CD4-positive, alpha-beta T cell treated with Interleukin-1 beta for 1 hour (primary cell): ENCODE measurements around the gene TADA2A.
A peak's percentile ranks its signal among the peaks of the same experiment; 100 is the strongest.

ENCODE experiments used
- DNase-seq, 2 donors: peaks; one replicate each; pipeline ENCODE4 v3.0.0-alpha.2; 2020 to 2022

The TADA2A gene

GRCh38 chr17:37466471-37466870, 59.8 kb downstream of the TADA2A start:
- DNase-seq: no peak

- DNase-seq: no peak
Measured at GRCh38 chr17:37470181-37470580, 63.5 kb downstream of the TADA2A start.

GRCh38 chr17:37475731-37476420, 69.2 kb downstream of the TADA2A start:
- no peak for DNase-seq

- DNase-seq: no peak
Measured at GRCh38 chr17:37476431-37477120, 69.9 kb downstream of the TADA2A start.

- no peak for DNase-seq
Measured at GRCh38 chr17:37478187-37478586, 71.5 kb downstream of the TADA2A start.

GRCh38 chr17:37479025-37479424, 72.3 kb downstream of the TADA2A start:
- DNase-seq: no peak

- no peak for DNase-seq
Measured at GRCh38 chr17:37480427-37480826, 73.7 kb downstream of the TADA2A start.

- DNase-seq: no peak
Measured at GRCh38 chr17:37481001-37481665, 74.4 kb downstream of the TADA2A start.

GRCh38 chr17:37483311-37484039, 76.8 kb downstream of the TADA2A start:
- no peak for DNase-seq

- no peak for DNase-seq
Measured at GRCh38 chr17:37485938-37486570, 79.4 kb downstream of the TADA2A start.

GRCh38 chr17:37488009-37488604, 81.4 kb downstream of the TADA2A start:
- no peak for DNase-seq

GRCh38 chr17:37488607-37489196, 82.0 kb downstream of the TADA2A start:
- peak; percentile 43 to 44 for DNase-seq

GRCh38 chr17:37489197-37490001, 82.7 kb downstream of the TADA2A start, which contains the start of gene DUSP14:
Gene DUSP14 (plus strand): TSS chr17:37489891. CDS start chr17:37512273, 22,382 bp downstream.
- DNase-seq: peak; percentile 86

GRCh38 chr17:37490022-37490587, 83.4 kb downstream of the TADA2A start:
- peak; percentile 59 to 74 for DNase-seq

- DNase-seq: no peak
Measured at GRCh38 chr17:37490638-37491614, 84.2 kb downstream of the TADA2A start.

- no peak for DNase-seq
Measured at GRCh38 chr17:37492167-37492566, 85.5 kb downstream of the TADA2A start.

- no peak for DNase-seq
Measured at GRCh38 chr17:37493249-37494027, 86.8 kb downstream of the TADA2A start.

GRCh38 chr17:37494401-37494831, 87.7 kb downstream of the TADA2A start:
- DNase-seq: no peak
